Neural cell (in vitro differentiated cells): ENCODE measurements around the gene ARID1B. TPM values are rescaled to one million over a fixed set of nuclear protein-coding genes. Genes with fewer than 3 reads are reported as not detected.
A peak's percentile ranks its signal among the peaks of the same experiment; 100 is the strongest.

Experiments used
- H2AFZ ChIP-seq: fragments of 200-600, 300-800 bp; sonication (generic), shearing (Covaris generic); 2 replicates; pipeline ENCODE4 v1.6.0; 2014; ENCODE audit warnings: low read depth, mild to moderate bottlenecking, antibody characterized with exemption, low read length, moderate library complexity
- H3F3A ChIP-seq: fragments of 200-600 bp; shearing (Covaris generic); 2 replicates; pipeline ENCODE4 v1.6.1; 2016; ENCODE audit warnings: mild to moderate bottlenecking, moderate library complexity, mixed read lengths, antibody characterized with exemption, low read length; ENCODE audit not compliant: insufficient read depth, poor library complexity, severe bottlenecking
- H3K27ac ChIP-seq: fragments of 200-600, 300-800 bp; sonication (generic), shearing (Covaris generic); 2 replicates; pipeline ENCODE4 v1.5.1; 2014; ENCODE audit warnings: mild to moderate bottlenecking, low read length, moderate library complexity
- H3K27me3 ChIP-seq: fragments of 300-800, 200-600 bp; sonication (generic), shearing (Covaris generic); 2 replicates; pipeline ENCODE4 v1.6.0; 2014; ENCODE audit warnings: mild to moderate bottlenecking, low read depth, low read length, moderate library complexity; ENCODE audit not compliant: insufficient read depth
- H3K36me3 ChIP-seq: fragments of 300-800, 200-600 bp; sonication (generic), shearing (Covaris generic); 2 replicates; pipeline ENCODE4 v1.5.1; 2014; ENCODE audit warnings: mild to moderate bottlenecking, antibody characterized with exemption, low read length, moderate library complexity; ENCODE audit not compliant: insufficient read depth
- H3K4me2 ChIP-seq: fragments of 300-800, 200-600 bp; sonication (generic), shearing (Covaris generic); 2 replicates; pipeline ENCODE4 v1.6.0; 2014; ENCODE audit warnings: mild to moderate bottlenecking, low read length
- H3K4me3 ChIP-seq: fragments of 300-800, 200-600 bp; sonication (generic), shearing (Covaris generic); 2 replicates; pipeline ENCODE4 v1.5.1; 2014; ENCODE audit warnings: mild to moderate bottlenecking, low read length, moderate library complexity
- H3K79me2 ChIP-seq: fragments of 200-600 bp; shearing (Covaris generic); replicated peaks from 2 replicates; pipeline ENCODE4 v1.6.0; 2014; ENCODE audit warnings: mild to moderate bottlenecking, low read length, moderate library complexity; ENCODE audit not compliant: insufficient read depth
- H3K9ac ChIP-seq: fragments of 300-800, 200-600 bp; sonication (generic), shearing (Covaris generic); 2 replicates; pipeline ENCODE4 v1.6.1; 2016; ENCODE audit warnings: mild to moderate bottlenecking, low read length, mixed read lengths
- H3K9me2 ChIP-seq: fragments of 200-600 bp; shearing (Covaris generic); 2 replicates; pipeline ENCODE4 v1.6.1; 2016; ENCODE audit warnings: mild to moderate bottlenecking, low read length, mixed read lengths; ENCODE audit not compliant: insufficient read depth
- H3K9me3 ChIP-seq: fragments of 200-600, 300-800 bp; sonication (generic), shearing (Covaris generic); 2 replicates; pipeline ENCODE4 v1.6.1; 2016; ENCODE audit warnings: mild to moderate bottlenecking, mixed run types, low read length, moderate library complexity, mixed read lengths
- H4K20me1 ChIP-seq: fragments of 200-600 bp; shearing (Covaris generic); 2 replicates; pipeline ENCODE4 v1.6.1; 2016; ENCODE audit warnings: mild to moderate bottlenecking, mixed run types; ENCODE audit not compliant: insufficient read depth
- EP300 ChIP-seq: fragments of 450-650 bp; conservative IDR thresholded peaks from 2 replicates; pipeline ENCODE4 v1.6.1; 2014; ENCODE audit warnings: antibody characterized with exemption, mild to moderate bottlenecking, moderate library complexity; ENCODE audit not compliant: poor library complexity, severe bottlenecking
- EZH2 ChIP-seq: fragments of 200-600, 300-800 bp; shearing (Covaris generic), sonication (generic); IDR thresholded peaks from 2 replicates; pipeline ENCODE4 v1.6.1; 2014; ENCODE audit warnings: antibody characterized with exemption, low read length, borderline replicate concordance, mild to moderate bottlenecking; ENCODE audit not compliant: insufficient read depth, poor library complexity, severe bottlenecking
- MXI1 ChIP-seq: fragments of 450-650 bp; conservative IDR thresholded peaks from 2 replicates; pipeline ENCODE4 v1.6.1; 2014; ENCODE audit warnings: antibody characterized with exemption, mild to moderate bottlenecking; ENCODE audit not compliant: poor library complexity, severe bottlenecking
- POLR2AphosphoS5 ChIP-seq: IDR thresholded peaks from 2 replicates; pipeline ENCODE4 v1.6.1; 2012
- RAD21 ChIP-seq: fragments of 450-650 bp; conservative IDR thresholded peaks from 2 replicates; pipeline ENCODE4 v1.6.1; 2014; ENCODE audit warnings: antibody characterized with exemption, mild to moderate bottlenecking, moderate library complexity
- SMC3 ChIP-seq: fragments of 450-650 bp; conservative IDR thresholded peaks from 2 replicates; pipeline ENCODE4 v1.6.1; 2014; ENCODE audit warnings: antibody characterized with exemption, mild to moderate bottlenecking, moderate library complexity; ENCODE audit not compliant: poor library complexity
- TAF1 ChIP-seq: IDR thresholded peaks from 2 replicates; pipeline ENCODE4 v1.6.1; 2012; ENCODE audit warnings: low read depth
- polyA plus RNA-seq: library from polyadenylated mRNA; depleted of rRNA; stranded (reverse); fragments of >200 nt; gene quantifications from 2 replicates; pipeline ENCODE4 v1.2.3, GENCODE V29; 2014
- TF ChIP-seq, protein P1 (sequence below): fragments of 450-650 bp; IDR thresholded peaks from 2 replicates; pipeline ENCODE4 v1.5.1; 2014; ENCODE audit warnings: antibody characterized with exemption, mild to moderate bottlenecking, moderate library complexity; ENCODE audit not compliant: poor library complexity, severe bottlenecking
- TF ChIP-seq, protein P2 (sequence below): IDR thresholded peaks from 2 replicates; pipeline ENCODE4 v1.6.1; 2012; ENCODE audit warnings: borderline replicate concordance

Gene ARID1B
- polyA plus RNA-seq, 1 donor from 2014 or later: 35.0 TPM

DNA sequence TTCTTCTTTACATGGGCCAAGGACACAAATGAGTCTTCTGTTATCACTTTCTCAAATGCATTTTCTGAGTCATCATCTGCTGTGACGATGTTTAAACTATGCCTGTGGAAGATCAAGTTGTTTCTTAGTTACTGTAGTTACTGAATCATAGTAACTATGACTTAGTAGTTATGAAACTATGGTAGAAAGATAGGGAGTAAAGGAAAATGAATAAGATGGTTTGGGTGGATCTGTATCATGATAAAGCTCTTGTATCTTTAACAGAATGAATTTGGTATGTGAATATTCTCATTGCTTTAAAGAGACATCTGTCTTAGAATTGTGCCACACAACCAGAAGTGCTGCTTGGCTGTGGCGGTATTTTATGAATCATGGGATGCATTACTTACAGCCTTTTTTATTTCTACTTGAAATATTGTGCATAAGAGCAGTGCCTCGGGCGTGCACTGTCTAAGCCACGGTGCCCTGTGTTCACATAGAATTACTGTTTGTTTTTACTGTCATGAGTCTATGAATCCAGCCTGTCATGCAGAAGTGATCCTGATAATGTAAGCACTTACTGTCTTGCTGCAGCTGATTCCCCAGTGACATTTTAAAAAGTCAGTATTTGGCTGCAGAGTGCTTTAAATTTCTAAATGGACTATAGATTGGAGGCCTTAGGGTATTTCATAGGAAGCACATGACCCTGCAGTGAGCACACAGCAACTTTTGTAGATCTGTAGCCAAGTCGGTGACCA, 330.9 kb downstream of the ARID1B start:
- Histone ChIP-seq H3K4me3 (peak overlapping the region; percentile 26), H2AFZ (no peak overlapping the region), H3K4me2 (peak overlapping the region; percentile 26), H3K27ac (peak overlapping the region; percentile 48), H3K36me3 (no peaks in the 10 kb centered on the region), H3K9ac (no peak overlapping the region), H3F3A (no peaks in the 10 kb centered on the region), H3K9me2 (no peaks in the 10 kb centered on the region), H3K27me3 (no peaks in the 10 kb centered on the region), H3K79me2 (no peaks in the 10 kb centered on the region), H3K9me3 (no peaks in the 10 kb centered on the region), H4K20me1 (peaks cover 3% of the 10 kb centered on the region)
- TF ChIP-seq EP300 (peak; percentile 90), MXI1 (peak; percentile 60), POLR2AphosphoS5 (peak; percentile 96), SMC3 (no peak), TAF1 (no peak), EZH2 (no peak)
- TF ChIP-seq, protein P1, sequence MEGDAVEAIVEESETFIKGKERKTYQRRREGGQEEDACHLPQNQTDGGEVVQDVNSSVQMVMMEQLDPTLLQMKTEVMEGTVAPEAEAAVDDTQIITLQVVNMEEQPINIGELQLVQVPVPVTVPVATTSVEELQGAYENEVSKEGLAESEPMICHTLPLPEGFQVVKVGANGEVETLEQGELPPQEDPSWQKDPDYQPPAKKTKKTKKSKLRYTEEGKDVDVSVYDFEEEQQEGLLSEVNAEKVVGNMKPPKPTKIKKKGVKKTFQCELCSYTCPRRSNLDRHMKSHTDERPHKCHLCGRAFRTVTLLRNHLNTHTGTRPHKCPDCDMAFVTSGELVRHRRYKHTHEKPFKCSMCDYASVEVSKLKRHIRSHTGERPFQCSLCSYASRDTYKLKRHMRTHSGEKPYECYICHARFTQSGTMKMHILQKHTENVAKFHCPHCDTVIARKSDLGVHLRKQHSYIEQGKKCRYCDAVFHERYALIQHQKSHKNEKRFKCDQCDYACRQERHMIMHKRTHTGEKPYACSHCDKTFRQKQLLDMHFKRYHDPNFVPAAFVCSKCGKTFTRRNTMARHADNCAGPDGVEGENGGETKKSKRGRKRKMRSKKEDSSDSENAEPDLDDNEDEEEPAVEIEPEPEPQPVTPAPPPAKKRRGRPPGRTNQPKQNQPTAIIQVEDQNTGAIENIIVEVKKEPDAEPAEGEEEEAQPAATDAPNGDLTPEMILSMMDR: no peak
- TF ChIP-seq, protein P2, sequence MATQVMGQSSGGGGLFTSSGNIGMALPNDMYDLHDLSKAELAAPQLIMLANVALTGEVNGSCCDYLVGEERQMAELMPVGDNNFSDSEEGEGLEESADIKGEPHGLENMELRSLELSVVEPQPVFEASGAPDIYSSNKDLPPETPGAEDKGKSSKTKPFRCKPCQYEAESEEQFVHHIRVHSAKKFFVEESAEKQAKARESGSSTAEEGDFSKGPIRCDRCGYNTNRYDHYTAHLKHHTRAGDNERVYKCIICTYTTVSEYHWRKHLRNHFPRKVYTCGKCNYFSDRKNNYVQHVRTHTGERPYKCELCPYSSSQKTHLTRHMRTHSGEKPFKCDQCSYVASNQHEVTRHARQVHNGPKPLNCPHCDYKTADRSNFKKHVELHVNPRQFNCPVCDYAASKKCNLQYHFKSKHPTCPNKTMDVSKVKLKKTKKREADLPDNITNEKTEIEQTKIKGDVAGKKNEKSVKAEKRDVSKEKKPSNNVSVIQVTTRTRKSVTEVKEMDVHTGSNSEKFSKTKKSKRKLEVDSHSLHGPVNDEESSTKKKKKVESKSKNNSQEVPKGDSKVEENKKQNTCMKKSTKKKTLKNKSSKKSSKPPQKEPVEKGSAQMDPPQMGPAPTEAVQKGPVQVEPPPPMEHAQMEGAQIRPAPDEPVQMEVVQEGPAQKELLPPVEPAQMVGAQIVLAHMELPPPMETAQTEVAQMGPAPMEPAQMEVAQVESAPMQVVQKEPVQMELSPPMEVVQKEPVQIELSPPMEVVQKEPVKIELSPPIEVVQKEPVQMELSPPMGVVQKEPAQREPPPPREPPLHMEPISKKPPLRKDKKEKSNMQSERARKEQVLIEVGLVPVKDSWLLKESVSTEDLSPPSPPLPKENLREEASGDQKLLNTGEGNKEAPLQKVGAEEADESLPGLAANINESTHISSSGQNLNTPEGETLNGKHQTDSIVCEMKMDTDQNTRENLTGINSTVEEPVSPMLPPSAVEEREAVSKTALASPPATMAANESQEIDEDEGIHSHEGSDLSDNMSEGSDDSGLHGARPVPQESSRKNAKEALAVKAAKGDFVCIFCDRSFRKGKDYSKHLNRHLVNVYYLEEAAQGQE: peak; percentile 66

DNA sequence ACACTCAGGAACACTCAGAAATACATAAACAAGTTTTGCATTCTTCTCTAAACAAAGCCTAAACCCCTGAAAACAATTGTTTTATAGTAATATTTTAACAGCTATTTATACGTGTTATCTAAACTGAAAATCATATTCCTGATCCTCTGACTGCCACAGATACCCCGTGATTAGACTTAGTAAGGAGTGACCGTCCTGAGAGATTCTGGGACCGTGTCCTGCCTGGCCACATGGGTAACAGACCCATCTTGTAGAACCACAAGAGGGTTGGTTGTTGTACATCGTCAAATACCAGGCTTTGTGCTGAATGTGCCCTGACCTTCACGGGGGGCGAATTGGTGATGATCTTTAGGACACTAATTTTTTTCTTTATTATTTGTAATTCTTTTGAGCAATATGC, 331.7 kb downstream of the ARID1B start:
- Histone ChIP-seq H2AFZ (no peak overlapping the region), H3K4me3 (no peak overlapping the region), H4K20me1 (peaks cover 3% of the 10 kb centered on the region), H3K9me2 (no peaks in the 10 kb centered on the region), H3K79me2 (no peaks in the 10 kb centered on the region), H3K9ac (no peak overlapping the region), H3K4me2 (no peak overlapping the region), H3F3A (no peaks in the 10 kb centered on the region), H3K27me3 (no peaks in the 10 kb centered on the region), H3K9me3 (no peaks in the 10 kb centered on the region), H3K27ac (no peak overlapping the region), H3K36me3 (no peaks in the 10 kb centered on the region)
- TF ChIP-seq MXI1: no peak
- no peak for TF ChIP-seq SMC3
- TF ChIP-seq, protein P2: no peak
- TF ChIP-seq, protein P1: no peak
- TF ChIP-seq EZH2: no peak
- no peak for TF ChIP-seq EP300
- TF ChIP-seq POLR2AphosphoS5: no peak
- TF ChIP-seq RAD21: no peak
- no peak for TF ChIP-seq TAF1
